Ramos (cell line): ENCODE data around the gene IQCF5.
"Not testable (repeated sequence)": the region's sequence is repeated elsewhere in the genome, so short reads cannot be mapped to it uniquely, and the experiment has no call there.

Experiments used
- in situ Hi-C: fragments of 300-500 bp; cut with MboI; formaldehyde crosslinking; loops from one replicate; pipeline ENCODE4 v1.14.3; 2022; ENCODE audit warnings: low sequenced_read_pairs; ENCODE audit not compliant: unreplicated experiment

Gene IQCF5

GRCh38 chr3:51875501-51875900 lies at the start of gene IQCF5:
Gene IQCF5, minus strand, starts transcription at chr3:51875601. Its CDS starts 70 bp downstream, at chr3:51875531.
- in situ Hi-C loops: no loop called here

DNA sequence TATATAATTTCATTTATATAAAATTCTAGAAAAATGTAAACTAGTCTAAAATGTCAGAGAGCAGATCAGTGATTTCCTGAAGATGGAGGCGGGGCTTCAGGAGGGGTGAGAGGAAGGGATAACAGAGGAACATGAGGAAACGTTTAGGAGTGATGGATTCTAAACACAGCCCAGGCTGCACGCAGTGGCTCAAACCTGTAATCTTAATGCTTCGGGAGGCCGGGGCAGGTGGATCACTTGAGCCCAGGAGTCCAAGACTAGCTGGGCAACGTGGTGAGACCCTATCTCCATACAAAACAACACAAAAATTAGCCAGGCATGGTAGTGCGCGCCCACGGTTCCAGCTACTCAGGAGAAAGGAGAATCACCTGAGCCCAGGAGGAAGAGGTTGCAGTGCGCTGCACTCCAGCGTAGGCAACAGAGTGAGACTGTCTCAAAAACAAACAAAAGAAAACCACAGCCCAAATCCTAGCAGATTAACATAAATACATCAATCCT lies 45.7 kb upstream of the IQCF5 start:
- in situ Hi-C loops: no loop called here

GRCh38 chr3:51916418-51916817 lies 41.0 kb upstream of the IQCF5 start:
- in situ Hi-C loops: no loop called here

GRCh38 chr3:51908026-51908425 lies 32.6 kb upstream of the IQCF5 start:
- in situ Hi-C loops: no loop called here

GRCh38 chr3:51904034-51904823 lies 28.8 kb upstream of the IQCF5 start:
- in situ Hi-C loops: no loop called here

- in situ Hi-C loops: not testable (repeated sequence)
These were observed 27.0 kb upstream of the IQCF5 start for GRCh38 chr3:51902361-51902760.

DNA sequence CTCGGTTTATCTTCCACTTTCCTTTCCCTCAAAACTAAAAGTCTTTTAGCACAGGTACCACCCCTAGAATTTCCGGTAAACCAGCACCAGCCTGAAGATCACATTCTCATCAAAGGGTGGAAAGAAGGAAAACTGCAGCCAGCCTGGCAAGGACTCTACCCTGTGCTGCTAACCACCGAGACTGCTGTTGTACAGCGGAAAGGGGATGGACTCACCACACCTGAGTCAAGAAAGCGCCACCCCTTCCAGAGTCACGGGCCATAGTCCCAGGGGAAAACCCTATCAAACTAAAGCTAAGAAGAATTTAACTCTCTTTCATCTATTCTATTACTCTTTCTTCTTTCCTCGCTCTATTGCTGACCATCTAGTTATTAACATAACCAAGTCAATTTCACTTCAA lies 24.6 kb upstream of the IQCF5 start:
- in situ Hi-C loops: not testable (repeated sequence)

- in situ Hi-C loops: no loop called here
These were observed 22.0 kb upstream of the IQCF5 start for GRCh38 chr3:51897391-51897790.

DNA sequence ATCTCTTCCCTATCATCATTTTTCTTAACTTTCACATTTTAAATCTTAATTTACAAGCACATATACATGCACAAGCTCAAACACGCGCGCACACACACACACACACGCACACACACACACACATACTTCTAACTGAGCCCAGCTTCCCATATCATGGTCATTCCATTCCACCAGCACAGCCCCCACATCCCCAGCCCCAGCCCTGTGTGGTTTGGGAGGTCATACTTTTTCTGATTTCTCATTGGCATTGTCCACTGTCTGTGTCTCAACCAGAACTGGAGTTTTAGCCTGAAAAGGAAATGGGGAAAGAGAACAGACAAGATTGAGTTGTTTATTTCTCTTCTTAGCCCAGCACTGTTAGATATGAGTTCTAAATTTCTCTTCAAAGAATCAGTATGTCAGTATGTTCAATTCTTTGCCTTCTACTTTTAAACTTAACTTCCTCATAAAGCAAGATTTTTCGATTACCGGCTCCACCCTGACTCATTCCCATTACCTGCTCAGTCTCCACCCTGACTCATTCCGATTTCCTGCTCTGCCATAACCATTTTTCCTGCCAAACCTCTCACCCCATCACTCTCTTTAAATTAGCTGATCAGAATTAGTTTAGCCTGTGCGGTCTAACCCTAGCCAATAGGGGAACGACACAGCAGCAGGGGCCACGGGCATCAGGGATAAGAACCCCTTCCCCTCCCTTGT lies 21.4 kb upstream of the IQCF5 start:
- in situ Hi-C loops: no loop called here

GRCh38 chr3:51894939-51895338 lies 19.5 kb upstream of the IQCF5 start:
- in situ Hi-C loops: no loop called here

DNA sequence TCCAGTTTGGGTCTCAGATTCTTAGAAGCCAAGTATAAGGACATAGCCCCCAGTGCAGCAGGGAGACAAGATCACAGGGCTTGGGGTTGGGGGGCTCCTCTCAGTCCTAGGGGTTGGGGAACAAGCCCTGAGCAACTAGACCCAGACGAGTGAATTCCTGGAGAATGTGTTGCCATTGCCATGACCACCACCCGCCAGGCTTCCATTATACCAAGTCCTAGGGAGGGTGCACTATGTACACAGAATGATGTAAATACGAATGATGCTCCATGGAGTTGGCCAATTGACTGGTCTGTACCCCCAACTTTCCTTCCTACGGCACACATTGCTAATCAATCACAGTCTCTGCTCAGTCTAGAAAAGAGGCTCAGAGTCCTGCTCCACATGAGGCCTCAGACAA lies 19.0 kb upstream of the IQCF5 start:
- in situ Hi-C loops: no loop called here

GRCh38 chr3:51891242-51892039 lies 16.0 kb upstream of the IQCF5 start:
- in situ Hi-C loops: no loop called here

GRCh38 chr3:51888463-51889105 lies 13.2 kb upstream of the IQCF5 start:
- in situ Hi-C loops: no loop called here

- in situ Hi-C loops: no loop called here
These were observed 12.2 kb upstream of the IQCF5 start for GRCh38 chr3:51887620-51888019.

- in situ Hi-C loops: no loop called here
These were observed 11.0 kb upstream of the IQCF5 start for GRCh38 chr3:51886447-51886846.

- in situ Hi-C loops: no loop called here
These were observed 4.5 kb upstream of the IQCF5 start for GRCh38 chr3:51879937-51880336.

GRCh38 chr3:51876186-51876585 lies 785 bp upstream of the IQCF5 start:
- in situ Hi-C loops: no loop called here

GRCh38 chr3:51874889-51875288 lies 512 bp downstream of the IQCF5 start:
- in situ Hi-C loops: no loop called here

- in situ Hi-C loops: no loop called here
These were observed 990 bp downstream of the IQCF5 start for GRCh38 chr3:51874411-51874810.

GRCh38 chr3:51873876-51874275 lies 1.5 kb downstream of the IQCF5 start:
- in situ Hi-C loops: no loop called here
